Stimulated activated CD4-positive, alpha-beta T cell treated with anti-CD3 and anti-CD28 coated beads, Interleukin-2, amount 100 ng/mL, for 4 hours (primary cell): ENCODE measurements around the gene LILRA6.
"Not testable (repeated sequence)": the region's sequence is repeated elsewhere in the genome, so short reads cannot be mapped to it uniquely, and the experiment has no call there.

Experiments used
- DNase-seq: peaks from one replicate; pipeline ENCODE4 v3.0.0-alpha.2; 2020; ENCODE audit warnings: low read depth

Gene LILRA6

DNA sequence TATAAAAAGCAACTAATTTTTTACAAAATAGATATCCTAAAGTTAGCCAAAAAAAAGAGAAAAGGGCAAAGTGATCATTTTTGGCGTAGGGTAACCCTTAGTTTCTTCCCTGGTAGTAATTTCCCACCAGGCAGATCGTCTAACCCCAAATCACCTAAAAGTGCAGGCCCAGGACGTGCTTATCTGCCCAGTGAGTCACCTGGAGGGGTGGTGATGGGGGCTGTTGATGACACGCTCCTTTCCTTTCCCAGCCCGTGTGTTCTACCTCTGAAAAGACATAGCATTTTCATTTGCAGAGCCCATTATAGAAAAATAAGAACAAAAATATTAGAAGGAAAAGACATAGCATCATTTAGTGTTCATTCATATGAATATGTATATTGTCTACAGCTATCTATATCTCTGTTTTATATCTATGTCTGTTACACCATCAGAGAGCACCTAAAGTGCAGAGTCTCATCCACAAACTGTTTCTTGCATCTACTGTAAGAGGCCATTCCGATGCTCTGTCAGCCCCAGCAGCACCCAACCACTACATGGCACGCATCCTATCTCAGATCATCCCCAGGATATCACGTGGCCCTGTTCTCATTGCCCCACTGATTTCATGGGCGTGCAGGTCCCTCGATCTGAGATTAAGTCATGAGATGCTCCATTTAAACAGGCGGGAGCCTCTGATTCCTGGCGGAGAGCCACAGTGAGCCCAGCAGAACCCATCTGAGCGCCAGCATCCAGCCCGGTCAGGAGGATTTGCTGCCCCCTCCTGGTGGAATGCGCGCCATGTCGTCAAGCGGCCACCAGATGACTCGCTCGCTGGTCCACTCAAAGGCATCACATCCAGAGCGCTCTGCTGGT, 11.3 kb downstream of the LILRA6 start:
- DNase-seq = peak; percentile 69

DNA sequence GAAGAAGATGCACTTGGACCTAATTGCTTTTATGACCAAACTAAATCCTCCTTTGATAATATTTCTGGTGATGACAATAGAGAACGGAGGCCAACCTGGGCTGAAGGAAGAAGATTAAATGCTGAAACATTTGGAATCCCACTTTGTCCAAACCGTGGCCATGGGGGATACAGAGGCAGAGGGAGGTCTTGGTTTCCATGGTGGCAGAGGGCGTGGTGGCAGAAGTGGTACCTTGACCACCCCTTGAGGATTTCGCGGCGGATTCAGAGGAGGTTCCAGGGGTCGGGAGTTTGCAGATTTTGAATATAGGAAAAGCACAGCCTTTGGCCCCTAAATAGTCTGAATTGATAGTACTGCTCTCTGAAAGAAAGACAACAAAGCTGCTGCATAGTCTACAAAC, 12.6 kb downstream of the LILRA6 start:
- DNase-seq = no peak

DNA sequence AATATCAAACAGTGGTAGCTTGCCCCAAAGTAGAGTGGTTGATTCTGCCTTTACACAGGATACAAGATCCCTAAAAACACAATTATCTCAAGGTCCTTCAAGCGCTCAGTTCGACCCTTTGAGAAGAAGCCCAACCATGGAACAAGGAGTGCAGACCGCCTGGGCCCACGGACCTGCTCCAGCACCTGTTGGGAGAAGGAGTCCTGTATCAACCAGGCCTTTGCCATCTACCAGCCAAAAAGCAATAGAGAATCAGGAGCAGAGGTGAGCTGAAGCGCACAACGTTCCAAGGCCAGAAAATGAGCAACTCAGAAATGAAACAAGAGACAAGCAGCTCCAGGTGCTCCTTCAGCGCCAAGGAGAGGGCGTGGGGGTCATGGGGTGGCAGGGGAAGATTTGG, 13.4 kb downstream of the LILRA6 start:
- no peak for DNase-seq

DNA sequence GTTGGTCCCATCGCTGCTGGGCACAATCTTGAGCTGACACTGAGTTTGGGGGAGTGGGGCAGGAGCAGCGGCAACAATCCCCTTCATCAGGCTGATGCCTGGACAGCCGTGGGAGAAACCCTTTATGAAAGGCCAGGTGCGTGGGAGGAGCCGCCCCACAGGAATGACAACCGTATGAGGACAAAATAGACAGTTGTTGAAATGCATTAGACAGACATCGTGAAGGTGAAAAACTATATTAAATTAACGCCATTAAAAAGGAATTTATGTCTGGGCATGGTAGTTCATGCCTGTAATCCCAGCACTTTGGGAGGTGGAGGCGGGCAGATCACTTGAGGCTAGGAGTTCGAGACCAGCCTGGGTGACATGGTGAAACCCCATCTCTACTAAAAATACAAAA, 18.0 kb downstream of the LILRA6 start:
- DNase-seq = not testable (repeated sequence)

DNA sequence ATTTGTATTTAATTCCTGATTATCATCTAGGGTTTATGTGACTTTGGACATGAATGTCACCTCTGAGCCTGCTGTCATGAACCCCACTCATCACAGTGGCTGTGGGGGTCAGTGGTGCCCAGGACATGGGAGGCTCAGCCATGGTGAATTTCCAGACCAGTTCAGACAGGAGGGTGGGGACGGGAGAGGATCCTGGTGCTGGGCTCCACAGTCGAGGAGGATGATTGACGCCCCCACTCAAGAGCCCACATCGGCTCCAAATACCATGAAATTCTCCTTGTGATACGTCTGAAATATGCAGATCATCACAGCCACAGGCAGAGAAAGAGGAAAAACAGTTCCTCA, 18.7 kb downstream of the LILRA6 start:
- not testable (repeated sequence) for DNase-seq

DNA sequence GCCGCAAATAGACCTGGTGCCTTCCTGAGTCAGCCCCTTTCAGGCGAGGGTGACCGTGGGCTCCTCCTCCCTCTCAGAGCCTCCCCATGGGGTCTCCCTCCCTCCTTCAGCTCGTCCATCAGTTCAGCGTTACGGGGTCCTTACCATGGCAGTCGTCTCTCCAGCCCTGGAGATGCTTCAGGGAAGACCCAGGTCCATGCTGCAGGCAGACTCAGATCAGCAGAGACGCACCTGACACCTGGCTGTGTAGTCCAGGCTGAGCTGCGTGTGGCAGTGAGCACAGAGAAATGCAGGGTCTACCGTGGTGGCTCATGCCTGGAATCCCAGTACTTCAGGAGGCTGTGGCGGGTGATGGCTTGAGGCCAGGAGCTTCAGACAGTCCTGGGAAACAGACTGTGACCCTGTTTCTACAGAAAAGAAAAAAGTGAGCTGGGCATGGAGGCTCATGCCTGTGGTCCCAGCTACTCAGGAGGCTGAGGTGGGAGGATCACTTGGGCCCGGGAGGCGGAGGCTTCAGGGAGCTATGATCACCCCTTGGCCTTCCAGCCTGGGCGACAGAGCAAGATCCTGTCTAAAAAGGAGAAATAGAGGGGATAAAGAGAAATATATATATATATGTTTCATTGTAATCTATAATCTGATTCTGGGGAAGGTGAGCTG, 19.2 kb downstream of the LILRA6 start:
- DNase-seq = not testable (repeated sequence)

DNA sequence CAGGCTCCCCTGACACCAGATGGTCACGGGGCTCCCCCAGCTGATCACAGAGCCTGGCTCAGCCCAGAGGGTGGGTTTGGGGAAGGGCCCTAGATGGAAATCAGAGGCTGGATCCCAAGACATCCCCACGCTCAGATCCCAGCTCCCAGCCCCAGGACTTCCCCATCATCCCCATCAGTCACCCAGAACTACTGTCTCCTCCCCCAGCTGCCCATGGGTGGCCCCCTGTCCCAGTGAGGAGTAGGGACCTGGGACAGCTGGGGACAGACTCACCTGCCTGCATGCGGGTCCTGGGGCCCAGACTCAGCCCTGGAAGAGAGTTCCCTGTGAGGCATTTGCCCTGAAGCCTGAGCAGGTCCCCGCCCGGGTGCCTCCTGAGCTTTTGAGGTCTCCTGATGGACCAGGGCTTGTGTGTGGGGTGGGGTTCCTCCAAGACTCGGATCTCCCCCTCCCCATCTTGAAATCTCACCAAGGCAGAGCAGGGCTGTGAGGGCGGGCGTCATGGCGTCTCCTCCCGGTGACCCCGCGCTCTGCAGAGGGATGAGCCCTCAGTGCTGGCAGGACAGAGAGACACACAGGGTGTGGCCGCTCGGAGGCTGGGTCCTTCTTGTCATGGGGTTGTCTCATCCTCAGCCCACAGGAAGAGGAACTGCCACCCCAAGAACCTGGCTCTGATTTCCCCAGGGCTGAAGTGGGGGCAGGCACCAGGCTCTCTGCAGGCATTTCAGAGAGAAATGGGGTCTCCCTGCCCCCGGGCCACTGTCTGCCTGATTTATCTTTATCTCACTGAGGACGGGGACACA, 19.9 kb downstream of the LILRA6 start, which contains the start of gene LILRB3:
Gene LILRB3, minus strand, starts transcription at position 534 of the 803 bp plus-strand sequence. Its CDS starts 31 bp downstream, at position 503.
- DNase-seq = not testable (repeated sequence)

DNA sequence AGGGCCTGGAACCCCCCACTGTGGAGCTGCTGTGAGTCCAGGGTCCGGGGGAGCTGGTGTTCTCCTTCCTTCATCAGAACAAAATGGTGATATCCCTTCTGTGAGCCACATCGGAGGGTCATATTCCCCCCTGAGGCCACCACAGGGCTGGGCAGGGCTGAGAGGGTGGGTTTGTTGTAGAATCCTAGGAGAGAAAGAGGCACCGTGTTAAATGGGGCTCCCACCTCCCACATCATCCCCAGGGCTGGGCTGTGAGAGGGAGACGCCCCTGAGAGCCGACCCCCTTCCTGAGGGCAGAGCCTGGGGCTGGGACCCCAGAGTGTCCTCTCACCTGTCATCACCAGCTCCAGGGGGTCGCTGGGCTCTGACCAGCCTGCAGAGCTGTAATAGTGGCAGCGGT, 20.6 kb downstream of the LILRA6 start:
- not testable (repeated sequence) for DNase-seq

DNA sequence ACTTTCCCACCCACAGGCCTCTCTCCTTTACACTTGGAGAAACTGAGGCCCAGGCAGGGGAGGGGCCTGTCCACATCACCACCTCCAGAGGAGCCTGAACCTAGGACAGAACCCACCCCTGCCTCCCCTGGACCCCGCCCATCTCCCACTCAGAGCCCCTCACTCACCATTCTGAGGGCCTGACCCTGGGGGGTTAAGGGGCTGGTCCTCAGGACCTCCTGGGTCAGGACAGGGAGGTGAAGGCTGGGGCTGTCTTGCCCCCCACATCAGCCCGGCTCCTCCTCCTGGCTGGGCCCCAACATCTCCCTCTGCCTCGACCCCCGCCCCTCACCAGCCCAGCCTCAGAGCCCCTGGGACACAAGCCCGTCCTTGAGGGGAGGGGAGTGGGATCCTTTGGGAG, 22.9 kb downstream of the LILRA6 start:
- DNase-seq = not testable (repeated sequence)

DNA sequence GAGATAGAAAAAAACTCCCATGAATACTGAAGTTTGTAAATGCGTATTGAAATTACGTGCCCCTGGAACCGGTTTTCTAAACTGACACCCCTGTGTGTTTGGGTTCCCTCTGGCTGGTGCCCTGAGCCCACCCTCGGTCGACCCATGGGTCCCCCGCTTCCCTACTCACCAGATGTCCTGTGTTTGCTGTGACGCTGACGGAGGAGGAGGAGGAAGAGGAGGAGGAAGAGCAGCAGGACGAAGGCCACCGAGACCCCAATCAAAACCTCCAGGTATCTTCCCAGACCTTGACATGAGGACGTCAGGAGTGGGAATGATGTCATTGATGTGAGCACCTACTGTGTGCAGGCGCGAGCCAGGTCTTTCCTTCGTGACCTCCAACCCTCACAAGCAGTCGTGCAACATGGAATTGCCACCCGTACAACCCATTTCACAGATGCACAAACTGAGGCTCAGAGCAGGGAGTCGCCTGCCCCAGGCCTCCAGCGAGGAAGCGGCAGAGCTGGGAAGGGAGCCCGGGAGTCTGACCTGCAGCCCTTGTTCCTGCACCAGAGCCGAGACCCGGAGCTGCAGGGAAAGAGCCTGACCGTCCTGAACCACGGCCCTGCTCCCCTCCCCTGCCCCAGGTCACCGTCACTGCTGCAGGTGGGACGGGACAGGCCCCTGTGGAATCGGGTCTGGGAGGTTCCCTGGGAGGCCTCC, 23.5 kb downstream of the LILRA6 start:
- DNase-seq = no peak

DNA sequence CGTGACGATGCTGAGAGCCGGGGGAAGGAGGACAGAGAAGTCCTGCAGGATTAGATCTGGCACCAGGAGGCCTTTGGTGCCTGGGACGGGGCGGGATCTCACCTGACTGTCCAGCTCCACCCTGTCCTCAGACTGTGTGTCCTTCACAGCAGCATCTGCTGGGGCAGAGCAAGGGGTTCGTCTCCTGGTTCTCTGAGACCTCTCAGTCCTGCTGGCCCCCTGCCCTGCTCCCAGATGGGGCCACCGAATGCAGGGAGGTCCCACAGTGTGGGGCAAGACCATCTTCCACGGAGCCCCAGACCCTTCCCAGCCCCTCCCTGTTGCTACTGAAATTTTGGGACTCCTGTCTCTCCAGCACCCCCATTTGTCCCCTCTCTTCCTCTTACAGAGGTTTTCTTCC, 24.3 kb downstream of the LILRA6 start:
- DNase-seq = no peak

DNA sequence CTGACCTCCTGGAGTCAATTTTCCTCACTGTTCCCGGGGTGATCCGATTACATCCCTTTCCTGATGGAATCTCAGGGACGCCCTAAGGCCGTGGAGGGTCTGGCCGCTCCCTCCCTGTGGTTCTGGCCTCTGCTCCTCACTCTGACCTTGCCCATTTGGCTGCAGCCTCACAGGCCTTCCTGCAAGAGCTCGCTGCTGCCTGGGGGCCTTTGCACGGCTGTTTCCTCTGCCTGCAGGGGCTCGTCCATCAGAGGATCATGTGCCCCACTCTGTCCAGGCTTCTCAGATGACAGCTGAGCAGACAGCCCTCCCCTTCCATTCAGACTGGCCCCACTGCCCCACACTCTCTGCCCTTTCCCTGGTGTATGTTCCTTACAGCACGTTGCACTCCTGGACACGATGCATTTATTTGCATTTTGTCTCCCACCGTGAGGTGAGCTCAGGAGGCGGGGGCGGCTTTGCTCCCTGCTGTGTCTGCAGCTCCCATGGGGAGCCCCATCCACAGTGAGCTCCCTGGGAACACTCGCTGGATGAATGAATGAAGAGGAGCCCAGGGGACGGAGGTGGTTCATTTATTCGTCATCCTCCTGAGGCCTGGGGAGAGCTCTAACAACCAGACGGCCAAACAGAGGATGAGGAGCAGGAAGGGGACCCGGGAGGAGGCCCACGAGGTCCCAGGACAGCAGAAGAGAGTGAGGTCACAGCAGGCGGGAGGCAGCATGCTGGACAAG, 24.9 kb downstream of the LILRA6 start:
- DNase-seq = not testable (repeated sequence)

DNA sequence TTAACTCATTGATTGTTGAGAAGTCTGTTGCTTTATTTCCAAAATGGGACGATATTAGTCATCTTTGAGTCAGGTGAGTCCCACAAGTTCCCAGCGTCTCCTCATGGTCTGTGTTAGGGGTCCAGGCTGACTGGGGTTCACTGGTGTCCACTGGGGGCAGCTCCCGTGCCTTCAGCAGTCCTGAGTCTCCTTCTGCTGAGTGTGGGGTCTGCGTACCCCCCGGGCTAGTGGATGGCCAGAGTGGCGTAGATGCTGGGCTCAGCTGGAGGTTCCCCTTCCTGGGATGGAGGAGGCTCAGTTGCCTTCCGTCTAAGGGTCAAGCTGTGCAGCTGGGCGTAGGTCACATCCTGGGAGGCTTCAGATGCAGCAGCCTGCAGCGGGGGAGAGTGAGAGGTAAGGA, 25.7 kb downstream of the LILRA6 start:
- no peak for DNase-seq

DNA sequence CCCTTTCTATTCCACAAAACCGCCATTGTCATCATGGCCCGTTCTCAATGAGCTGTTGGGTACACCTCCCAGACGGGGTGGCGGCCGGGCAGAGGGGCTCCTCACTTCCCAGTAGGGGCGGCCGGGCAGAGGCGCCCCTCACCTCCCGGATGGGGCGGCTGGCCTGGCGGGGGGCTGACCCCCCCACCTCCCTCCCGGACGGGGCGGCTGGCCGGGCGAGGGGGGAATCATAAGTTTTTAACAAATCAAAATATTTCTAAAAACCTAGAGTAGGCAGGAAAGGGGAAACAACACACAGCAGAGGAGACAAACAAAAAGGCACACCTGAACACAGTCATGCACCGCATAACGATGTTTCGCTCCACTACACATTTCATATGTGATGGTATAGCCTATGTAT, 27.9 kb downstream of the LILRA6 start:
- DNase-seq = not testable (repeated sequence)

DNA sequence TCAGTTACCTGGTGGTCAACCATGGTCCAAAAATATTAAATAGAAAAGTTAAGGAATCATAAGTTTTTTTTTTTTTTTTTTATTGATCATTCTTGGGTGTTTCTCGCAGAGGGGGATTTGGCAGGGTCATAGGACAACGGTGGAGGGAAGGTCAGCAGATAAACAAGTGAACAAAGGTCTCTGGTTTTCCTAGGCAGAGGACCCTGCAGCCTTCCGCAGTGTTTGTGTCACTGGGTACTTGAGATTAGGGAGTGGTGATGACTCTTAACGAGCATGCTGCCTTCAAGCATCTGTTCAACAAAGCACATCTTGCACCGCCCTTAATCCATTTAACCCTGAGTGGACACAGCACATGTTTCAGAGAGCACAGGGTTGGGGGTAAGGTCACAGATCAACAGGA, 28.4 kb downstream of the LILRA6 start:
- not testable (repeated sequence) for DNase-seq

DNA sequence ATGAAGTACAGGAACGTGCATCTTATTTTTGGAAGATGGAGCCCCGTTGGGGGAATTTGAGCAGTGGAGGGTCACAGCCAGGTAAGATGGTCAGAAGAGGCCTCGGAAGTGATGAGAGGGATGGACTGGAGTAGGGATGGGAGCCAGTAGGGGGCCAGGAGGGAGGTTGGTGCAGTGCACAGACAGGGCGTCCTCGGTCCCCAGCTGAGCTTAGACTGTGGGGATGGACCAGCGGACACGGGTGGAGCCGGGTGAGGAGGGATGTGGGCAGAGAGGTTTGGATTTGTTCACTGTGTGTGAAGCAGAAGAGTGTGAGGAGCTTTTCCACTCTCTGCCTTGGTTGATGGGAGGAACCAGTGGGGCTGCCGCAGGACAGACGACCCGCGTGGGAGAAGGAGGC, 31.4 kb downstream of the LILRA6 start:
- DNase-seq = no peak

DNA sequence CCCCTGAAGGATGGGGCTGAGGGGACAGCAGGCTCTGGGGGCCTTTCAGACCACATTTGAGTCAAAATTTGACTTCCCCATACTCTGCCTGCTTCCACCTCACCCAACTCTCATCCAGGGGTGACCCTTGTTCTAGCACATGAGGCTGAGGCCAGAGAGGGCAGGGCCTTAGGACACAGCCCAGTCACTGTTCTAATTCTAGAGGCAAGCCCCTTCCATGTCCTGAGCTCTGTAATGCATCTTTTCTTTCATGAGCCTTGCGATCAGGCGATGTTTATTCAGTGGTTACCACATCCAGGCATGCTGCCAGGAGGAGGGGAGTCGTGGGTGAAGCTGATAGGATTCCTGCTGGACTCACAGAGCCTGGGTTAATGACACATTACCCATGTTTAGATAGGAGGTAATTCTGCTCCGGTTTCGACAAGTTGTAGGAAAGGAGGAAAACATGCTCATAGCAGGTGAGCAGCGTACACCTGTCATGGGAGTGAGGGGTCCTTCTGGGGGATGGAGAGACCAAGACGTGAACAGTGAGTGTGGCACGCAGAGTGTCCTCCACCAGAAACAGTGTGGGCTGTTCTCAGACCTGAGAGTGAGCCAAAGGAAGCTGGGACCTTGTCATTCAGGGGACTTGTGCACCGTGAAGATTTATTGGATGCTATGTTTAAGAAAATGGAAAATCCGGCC, 32.6 kb downstream of the LILRA6 start:
- DNase-seq = no peak

DNA sequence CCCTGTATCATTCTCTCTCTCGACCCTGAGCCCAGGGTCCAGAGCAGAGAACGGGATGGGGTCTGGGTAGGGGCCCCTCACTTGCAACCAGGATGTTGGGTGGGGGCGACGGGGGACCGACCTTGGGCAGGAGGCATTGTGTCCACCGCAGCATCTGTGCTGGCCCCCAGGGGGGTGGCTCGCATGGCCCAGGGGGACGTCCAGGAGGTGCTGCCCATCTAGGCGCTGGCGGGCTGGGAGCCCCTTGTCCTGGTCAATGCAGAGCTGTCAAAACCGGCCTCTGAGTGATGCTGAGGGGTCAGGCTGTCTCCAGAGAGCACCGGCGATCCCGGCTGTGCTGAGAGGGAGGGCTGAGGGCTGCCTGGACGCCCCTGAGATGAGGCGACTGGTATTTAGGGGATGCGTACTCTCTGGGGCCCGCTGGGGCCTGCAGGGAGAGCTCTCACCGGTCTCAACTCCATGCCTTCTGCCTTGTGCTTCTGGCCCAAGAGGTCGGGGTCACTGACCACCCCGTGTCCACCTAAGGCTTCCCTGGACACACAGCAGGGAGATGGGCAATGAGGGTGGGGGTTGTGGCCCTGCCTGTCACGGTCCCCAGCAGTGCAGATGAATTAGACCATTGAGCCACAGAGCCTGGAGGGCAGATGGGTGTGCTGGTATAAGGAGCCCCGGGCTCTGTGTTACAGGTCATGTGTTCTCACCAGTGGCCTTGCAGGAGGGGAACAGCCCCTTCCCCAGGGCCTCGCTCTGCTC, 33.4 kb downstream of the LILRA6 start:
- no peak for DNase-seq

DNA sequence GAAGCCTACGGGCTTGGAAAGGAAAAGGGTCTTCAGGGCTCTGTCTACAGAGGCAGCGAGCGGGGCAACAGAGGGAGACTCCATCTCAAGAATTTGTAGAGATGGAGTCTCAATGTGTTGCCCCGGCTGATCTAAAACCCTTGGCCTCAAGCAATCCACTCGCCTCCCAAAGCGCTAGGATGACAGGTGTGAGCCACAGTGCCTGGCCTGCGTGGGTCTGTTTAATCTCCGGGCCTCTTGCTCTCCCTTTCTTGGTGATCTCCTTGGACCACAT, 33.9 kb downstream of the LILRA6 start:
- DNase-seq = no peak
